Common myeloid progenitor, CD34-positive (primary cell): ENCODE results near the gene TJP1.
A peak's percentile ranks its signal among the peaks of the same experiment; 100 is the strongest.

Source experiments
- CTCF ChIA-PET: fragments of 350-600 bp; sonication (Branson Sonifier 250); formaldehyde crosslinking; loops from one replicate; lab custom pipeline; 2021; ENCODE audit warnings: antibody characterized with exemption; lab: Charles Lee
- POLR2A ChIA-PET: fragments of 350-600 bp; sonication (Branson Sonifier 250); formaldehyde crosslinking; loops from one replicate; lab custom pipeline; 2021; ENCODE audit warnings: antibody characterized with exemption; lab: Charles Lee
- DNase-seq, 3 donors: peaks; one replicate each; pipeline versions ENCODE4 v3.0.0 to v3.0.0-alpha.2; 2013
- H3K27ac ChIP-seq, 2 experiments: 1 replicate in 1 of 2; 2 replicates in 1 of 2; pipeline ENCODE4 v1.7.0; 2013; ENCODE audit warnings: inconsistent platforms in 2 of 2, low read length in 2 of 2, mild to moderate bottlenecking in 2 of 2, low read depth in 1 of 2, moderate library complexity in 1 of 2; ENCODE audit not compliant: severe bottlenecking in 2 of 2, insufficient read depth in 1 of 2, poor library complexity in 1 of 2
- H3K27me3 ChIP-seq, 5 experiments: replicated peaks in 2 of 5; 1 replicate in 3 of 5; 2 replicates in 2 of 5; pipeline versions ENCODE4 v1.6.1 to v1.7.0; 2013; ENCODE audit warnings: low read length in 4 of 5, mild to moderate bottlenecking in 2 of 5, moderate library complexity in 2 of 5, inconsistent platforms in 1 of 5; ENCODE audit not compliant: insufficient read depth in 5 of 5, control insufficient read depth in 4 of 5
- H3K36me3 ChIP-seq, 4 experiments: 1 replicate in 2 of 4; 2 replicates in 2 of 4; pipeline versions ENCODE4 v1.6.1 to v1.7.0; 2013; ENCODE audit warnings: low read length in 3 of 4, control low read depth in 1 of 4, mild to moderate bottlenecking in 1 of 4; ENCODE audit not compliant: control insufficient read depth in 4 of 4, insufficient read depth in 4 of 4
- H3K4me1 ChIP-seq, 4 experiments: 1 replicate in 3 of 4; 2 replicates in 1 of 4; pipeline versions ENCODE4 v1.6.1 to v1.7.1; 2013; ENCODE audit warnings: low read length in 3 of 4, mild to moderate bottlenecking in 3 of 4, control low read depth in 1 of 4, inconsistent platforms in 1 of 4, moderate library complexity in 1 of 4; ENCODE audit not compliant: control insufficient read depth in 4 of 4, insufficient read depth in 4 of 4; ENCODE audit errors: control extremely low read depth in 1 of 4
- H3K4me3 ChIP-seq, 7 experiments: 1 replicate in 4 of 7; 2 replicates in 3 of 7; pipeline versions ENCODE4 v1.5.1 to v1.7.0; 2013; ENCODE audit warnings: mild to moderate bottlenecking in 7 of 7, low read length in 6 of 7, moderate library complexity in 6 of 7, inconsistent platforms in 2 of 7, low read depth in 2 of 7, control low read depth in 1 of 7; ENCODE audit not compliant: insufficient read depth in 4 of 7, control insufficient read depth in 1 of 7; ENCODE audit errors: extremely low read depth in 1 of 7
- H3K9me3 ChIP-seq, 5 experiments: 1 replicate in 4 of 5; 2 replicates in 1 of 5; pipeline versions ENCODE4 v1.6.1 to v1.7.1; 2013; ENCODE audit warnings: low read length in 4 of 5, mild to moderate bottlenecking in 2 of 5, inconsistent platforms in 1 of 5, low read depth in 1 of 5, moderate library complexity in 1 of 5; ENCODE audit not compliant: control insufficient read depth in 4 of 5, insufficient read depth in 2 of 5; ENCODE audit errors: control extremely low read depth in 1 of 5
- WGBS: methylation state at CpG from one replicate; pipeline ENCODE4 v1.1.5; 2013; ENCODE audit not compliant: insufficient coverage; 5-methylcytosine and 5-hydroxymethylcytosine counted together

TJP1 gene

GRCh38 chr15:29800491-29801366, 21.5 kb downstream of the TJP1 start:
- peaks cover 0 to 3% (median 0%) of the 10 kb centered on the region in 5 experiments for H3K9me3 ChIP-seq
- CTCF ChIA-PET, result no interaction called here
- WGBS, result 70% methylated on average over 1 of the region's 7 CpGs

GRCh38 chr15:29799859-29800258, 22.4 kb downstream of the TJP1 start:
- WGBS, result 18% methylated on average over 2 of the region's 3 CpGs
- Histone ChIP-seq H3K9me3 (peaks cover 0 to 3% (median 0%) of the 10 kb centered on the region in 5 experiments), H3K27me3 (peaks cover 0 to 62% (median 15%) of the 10 kb centered on the region in 5 experiments), H3K27ac (no peak overlapping the region), H3K4me3 (no peak overlapping the region), H3K36me3 (no peaks in the 10 kb centered on the region), H3K4me1 (no peaks in the 10 kb centered on the region)
- peak in 2 of 3 donors; percentile 4 to 12 for DNase-seq
- ChIA-PET POLR2A (no interaction called here), CTCF (no interaction called here)

More at GRCh38 chr15:29800491-29801366, 21.5 kb downstream of the TJP1 start:
- Histone ChIP-seq H3K36me3 (no peaks in the 10 kb centered on the region), H3K27me3 (peaks cover 2 to 69% (median 16%) of the 10 kb centered on the region in 5 experiments), H3K4me1 (no peaks in the 10 kb centered on the region), H3K4me3 (no peak overlapping the region), H3K27ac (no peak overlapping the region)
- no peak for DNase-seq
- POLR2A ChIA-PET, result no interaction called here

- H3K4me1 ChIP-seq, result no peaks in the 10 kb centered on the region
- no peaks in the 10 kb centered on the region for H3K36me3 ChIP-seq
- H3K4me3 ChIP-seq, result no peak overlapping the region
- ChIA-PET POLR2A (no interaction called here), CTCF (no interaction called here)
- no peak overlapping the region for H3K27ac ChIP-seq
- peak in 1 of 3 donors; percentile 2 for DNase-seq
- H3K9me3 ChIP-seq, result peaks cover 0 to 6% (median 1%) of the 10 kb centered on the region in 5 experiments
- no CpG with 5 or more reads among the region's 1 CpG for WGBS
- H3K27me3 ChIP-seq, result peaks cover 0 to 47% (median 13%) of the 10 kb centered on the region in 5 experiments
These were observed 26.7 kb downstream of the TJP1 start for GRCh38 chr15:29795610-29796009.

- H3K27ac ChIP-seq, result no peak overlapping the region
- H3K36me3 ChIP-seq, result no peaks in the 10 kb centered on the region
- DNase-seq, result no peak
- peaks cover 0 to 45% (median 28%) of the 10 kb centered on the region in 5 experiments for H3K27me3 ChIP-seq
- peaks cover 0 to 6% (median 1%) of the 10 kb centered on the region in 5 experiments for H3K9me3 ChIP-seq
- ChIA-PET CTCF (no interaction called here), POLR2A (no interaction called here)
- WGBS, result no CpG with 5 or more reads among the region's 2 CpGs
- no peaks in the 10 kb centered on the region for H3K4me1 ChIP-seq
- no peak overlapping the region for H3K4me3 ChIP-seq
These were observed 29.7 kb downstream of the TJP1 start for GRCh38 chr15:29792426-29793159.

DNA sequence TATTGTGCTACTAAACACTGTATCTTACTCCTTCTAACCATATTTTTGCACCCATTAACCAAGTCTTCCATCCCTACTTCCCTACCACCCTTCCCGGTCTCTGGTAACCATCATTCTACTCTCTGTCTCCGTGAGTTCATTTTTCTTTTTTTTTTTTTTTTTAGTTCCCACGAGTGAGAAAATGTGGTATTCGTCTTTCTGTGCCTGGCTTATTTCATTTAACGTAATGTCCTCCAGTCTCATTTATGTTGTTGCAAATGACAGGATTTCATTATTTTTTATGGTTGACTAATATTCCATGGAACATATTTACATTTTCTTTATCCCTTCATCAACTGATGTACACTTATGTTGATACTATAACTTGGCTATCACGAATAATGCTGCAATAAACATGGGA, 31.7 kb downstream of the TJP1 start:
- H3K9me3 ChIP-seq, result peaks cover 0 to 6% (median 0%) of the 10 kb centered on the region in 5 experiments
- 96% methylated on average over 3 of the region's 6 CpGs for WGBS

DNA sequence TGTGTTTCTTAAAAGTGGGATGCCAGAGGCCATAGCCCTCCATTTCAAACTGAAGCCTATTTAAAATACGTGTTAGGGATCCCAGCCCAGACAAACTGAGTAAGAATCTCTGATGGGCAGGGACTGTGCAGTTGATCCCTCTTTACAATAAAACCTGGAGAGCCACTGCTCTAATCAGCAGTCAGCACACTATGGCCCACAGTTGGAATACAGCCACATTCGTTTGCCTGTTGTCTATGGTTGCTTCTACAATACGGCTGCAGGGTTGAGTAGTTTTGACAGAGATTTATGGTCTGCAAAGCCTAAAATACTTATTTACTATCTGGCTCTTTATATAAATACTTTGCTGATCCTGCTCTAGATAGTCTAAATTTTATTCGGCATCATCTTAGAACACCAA, 32.4 kb downstream of the TJP1 start:
- Histone ChIP-seq H3K27ac (no peak overlapping the region), H3K27me3 (peaks cover 0 to 42% (median 28%) of the 10 kb centered on the region in 5 experiments), H3K9me3 (peaks cover 0 to 6% (median 0%) of the 10 kb centered on the region in 5 experiments), H3K36me3 (no peaks in the 10 kb centered on the region), H3K4me1 (no peaks in the 10 kb centered on the region), H3K4me3 (no peak overlapping the region)
- DNase-seq, result no peak
- WGBS, result 100% methylated on average over 2 of the region's 4 CpGs
- ChIA-PET CTCF (no interaction called here), POLR2A (no interaction called here)

More for the DNA sequence above, 31.7 kb downstream of the TJP1 start:
- no peak overlapping the region for H3K4me3 ChIP-seq
- no peak overlapping the region for H3K27ac ChIP-seq
- DNase-seq, result no peak
- H3K36me3 ChIP-seq, result no peaks in the 10 kb centered on the region
- H3K4me1 ChIP-seq, result no peaks in the 10 kb centered on the region
- peaks cover 0 to 42% (median 28%) of the 10 kb centered on the region in 5 experiments for H3K27me3 ChIP-seq
- CTCF ChIA-PET, result no interaction called here
- POLR2A ChIA-PET, result no interaction called here
